ENCODE data around the gene CPD.

GRCh38 chr17:30340801-30341356, 37.8 kb upstream of the CPD start:
- TF ChIP-seq EZH2 (IDR thresholded peaks at IDR 0.05; ENCODE audit: insufficient read depth, low read length) (no peak), CTCF (IDR thresholded peaks at IDR 0.05; ENCODE audit: insufficient read depth, low read depth, low read length) (no peak)

Data from astrocyte (in vitro differentiated cells and primary cell).